Activated CD4-positive, alpha-beta T cell treated with anti-CD3 and anti-CD28 coated beads, Interleukin-2, amount 50 U/mL, for 16 hours (primary cell): ENCODE measurements around the gene METAP2.
"Not testable (repeated sequence)": the region's sequence is repeated elsewhere in the genome, so short reads cannot be mapped to it uniquely, and the experiment has no call there.

Source experiments
- DNase-seq: peaks from one replicate; pipeline ENCODE4 v3.0.0-alpha.2; 2020

METAP2 gene

GRCh38 chr12:95473884-95474659, at the start of gene METAP2:
Gene METAP2 (plus strand): TSS chr12:95474152. CDS start chr12:95474180, 28 bp downstream.
- peak; percentile 97 for DNase-seq

GRCh38 chr12:95424271-95424994, 49.5 kb upstream of the METAP2 start:
- DNase-seq = no peak

- DNase-seq = no peak
Observed at GRCh38 chr12:95429172-95429510, 44.8 kb upstream of the METAP2 start.

GRCh38 chr12:95431120-95431519, 42.8 kb upstream of the METAP2 start:
- DNase-seq = no peak

- no peak for DNase-seq
Observed at GRCh38 chr12:95435355-95435754, 38.6 kb upstream of the METAP2 start.

- DNase-seq = no peak
Observed at GRCh38 chr12:95437565-95437964, 36.4 kb upstream of the METAP2 start.

- no peak for DNase-seq
Observed at GRCh38 chr12:95439461-95440230, 34.3 kb upstream of the METAP2 start.

GRCh38 chr12:95440401-95440800, 33.6 kb upstream of the METAP2 start:
- no peak for DNase-seq

- DNase-seq = no peak
Observed at GRCh38 chr12:95443459-95443858, 30.5 kb upstream of the METAP2 start.

GRCh38 chr12:95445099-95445498, 28.9 kb upstream of the METAP2 start:
- DNase-seq = not testable (repeated sequence)

GRCh38 chr12:95445884-95446505, 28.0 kb upstream of the METAP2 start:
- no peak for DNase-seq

- DNase-seq = no peak
Observed at GRCh38 chr12:95446506-95446900, 27.4 kb upstream of the METAP2 start.

GRCh38 chr12:95449656-95450055, 24.3 kb upstream of the METAP2 start:
- not testable (repeated sequence) for DNase-seq

- not testable (repeated sequence) for DNase-seq
Observed at GRCh38 chr12:95452501-95452900, 21.5 kb upstream of the METAP2 start.

- DNase-seq = not testable (repeated sequence)
Observed at GRCh38 chr12:95453881-95454280, 20.1 kb upstream of the METAP2 start.

GRCh38 chr12:95454780-95455215, 19.2 kb upstream of the METAP2 start:
- not testable (repeated sequence) for DNase-seq

- DNase-seq = not testable (repeated sequence)
Observed at GRCh38 chr12:95457605-95458004, 16.3 kb upstream of the METAP2 start.

GRCh38 chr12:95458761-95459160, 15.2 kb upstream of the METAP2 start:
- no peak for DNase-seq

GRCh38 chr12:95459310-95459709, 14.6 kb upstream of the METAP2 start:
- DNase-seq = no peak

- no peak for DNase-seq
Observed at GRCh38 chr12:95460105-95460504, 13.8 kb upstream of the METAP2 start.

GRCh38 chr12:95460896-95461295, 13.1 kb upstream of the METAP2 start:
- no peak for DNase-seq

GRCh38 chr12:95462081-95462480, 11.9 kb upstream of the METAP2 start:
- DNase-seq = no peak

GRCh38 chr12:95462551-95462950, 11.4 kb upstream of the METAP2 start:
- no peak for DNase-seq
